PC-3 (cell line): ENCODE data around the gene CDK19.

ENCODE experiments used
- EZH2 ChIP-seq: fragments of 300-600 bp; sonication (generic); IDR thresholded peaks from one replicate; pipeline ENCODE4 v1.6.1; 2017; ENCODE audit warnings: antibody characterized with exemption, mild to moderate bottlenecking, low read length; ENCODE audit not compliant: unreplicated experiment
- EZH2phosphoT487 ChIP-seq: fragments of 300-600 bp; sonication (generic); IDR thresholded peaks from 2 replicates; pipeline ENCODE4 v1.6.1; 2018; ENCODE audit warnings: mild to moderate bottlenecking, antibody characterized with exemption, low read length, borderline replicate concordance
- TF ChIP-seq, protein P1 (sequence below): fragments of 300-600 bp; sonication (generic); conservative IDR thresholded peaks from 2 replicates; pipeline ENCODE4 v1.5.1; 2017; ENCODE audit warnings: antibody characterized with exemption, low read depth, mild to moderate bottlenecking, low read length

DNA sequence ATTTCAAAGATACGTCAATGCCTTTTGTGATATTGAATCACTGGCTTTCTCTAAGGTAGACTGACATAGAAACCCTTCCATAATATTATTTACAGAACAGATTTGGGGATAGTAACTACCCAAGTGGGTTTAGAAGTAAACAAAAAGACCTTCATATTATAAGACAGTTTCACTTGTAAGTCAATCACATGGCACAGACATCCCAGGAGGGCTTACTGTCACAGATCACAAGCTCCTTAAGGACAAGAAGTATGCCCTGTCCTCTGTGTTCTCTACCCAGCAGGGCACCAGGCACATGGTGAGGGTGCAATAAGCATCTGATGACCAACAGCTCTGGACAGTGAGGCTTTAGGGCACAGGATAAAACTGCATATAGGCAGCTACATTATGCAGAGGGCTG is 203.0 kb downstream of the CDK19 start:
- TF ChIP-seq, protein P1, sequence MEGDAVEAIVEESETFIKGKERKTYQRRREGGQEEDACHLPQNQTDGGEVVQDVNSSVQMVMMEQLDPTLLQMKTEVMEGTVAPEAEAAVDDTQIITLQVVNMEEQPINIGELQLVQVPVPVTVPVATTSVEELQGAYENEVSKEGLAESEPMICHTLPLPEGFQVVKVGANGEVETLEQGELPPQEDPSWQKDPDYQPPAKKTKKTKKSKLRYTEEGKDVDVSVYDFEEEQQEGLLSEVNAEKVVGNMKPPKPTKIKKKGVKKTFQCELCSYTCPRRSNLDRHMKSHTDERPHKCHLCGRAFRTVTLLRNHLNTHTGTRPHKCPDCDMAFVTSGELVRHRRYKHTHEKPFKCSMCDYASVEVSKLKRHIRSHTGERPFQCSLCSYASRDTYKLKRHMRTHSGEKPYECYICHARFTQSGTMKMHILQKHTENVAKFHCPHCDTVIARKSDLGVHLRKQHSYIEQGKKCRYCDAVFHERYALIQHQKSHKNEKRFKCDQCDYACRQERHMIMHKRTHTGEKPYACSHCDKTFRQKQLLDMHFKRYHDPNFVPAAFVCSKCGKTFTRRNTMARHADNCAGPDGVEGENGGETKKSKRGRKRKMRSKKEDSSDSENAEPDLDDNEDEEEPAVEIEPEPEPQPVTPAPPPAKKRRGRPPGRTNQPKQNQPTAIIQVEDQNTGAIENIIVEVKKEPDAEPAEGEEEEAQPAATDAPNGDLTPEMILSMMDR = no peak
- TF ChIP-seq EZH2phosphoT487 (no peak), EZH2 (no peak)
